HG03095 (cell line): Measurements from ENCODE around the gene SYP.
A peak's percentile ranks its signal among the peaks of the same experiment; 100 is the strongest.
"Not testable (repeated sequence)": the region's sequence is repeated elsewhere in the genome, so short reads cannot be mapped to it uniquely, and the experiment has no call there.

Experiments
- ATAC-seq: cut with Tn5 transposase; IDR thresholded peaks from one replicate; pipeline ENCODE4 v1.9.1; 2021; ENCODE audit warnings: moderate library complexity; ENCODE audit not compliant: unreplicated experiment

The SYP gene

GRCh38 chrX:49172280-49172780, 27.7 kb downstream of the SYP start:
- ATAC-seq: peak; percentile 67

- peak; percentile 36 for ATAC-seq
These were observed 28.2 kb downstream of the SYP start, which contains the start of gene PLP2 for GRCh38 chrX:49171752-49172279. Gene PLP2, plus strand, starts transcription at chrX:49171898. Its CDS starts 103 bp downstream, at chrX:49172001.

GRCh38 chrX:49167740-49168108, 32.3 kb downstream of the SYP start:
- ATAC-seq: no peak

- ATAC-seq: no peak
These were observed 32.9 kb downstream of the SYP start for GRCh38 chrX:49166914-49167739.

GRCh38 chrX:49165901-49166881, 33.8 kb downstream of the SYP start:
- ATAC-seq: no peak

- no peak for ATAC-seq
These were observed 35.2 kb downstream of the SYP start for GRCh38 chrX:49164589-49165360.

GRCh38 chrX:49163555-49164419, 36.2 kb downstream of the SYP start:
- peak; percentile 39 for ATAC-seq

GRCh38 chrX:49162620-49163019, 37.4 kb downstream of the SYP start, which contains the start of gene MAGIX:
Gene MAGIX, plus strand, starts transcription at chrX:49162758. Its CDS starts 132 bp downstream, at chrX:49162890.
- ATAC-seq: no peak

GRCh38 chrX:49161632-49162031, 38.4 kb downstream of the SYP start:
- no peak for ATAC-seq

GRCh38 chrX:49160908-49161307, 39.1 kb downstream of the SYP start:
- no peak for ATAC-seq

GRCh38 chrX:49157194-49157593, 42.8 kb downstream of the SYP start:
- no peak for ATAC-seq

GRCh38 chrX:49155900-49156837, 43.8 kb downstream of the SYP start:
- ATAC-seq: peak; percentile 85

- ATAC-seq: peak; percentile 6
These were observed 44.6 kb downstream of the SYP start for GRCh38 chrX:49155243-49155899.

- no peak for ATAC-seq
These were observed 46.5 kb downstream of the SYP start for GRCh38 chrX:49153467-49153866.

- ATAC-seq: not testable (repeated sequence)
These were observed 50.7 kb downstream of the SYP start for GRCh38 chrX:49149291-49149690.

GRCh38 chrX:49148390-49149100, 51.4 kb downstream of the SYP start:
- ATAC-seq: not testable (repeated sequence)

GRCh38 chrX:49147936-49148335, 52.1 kb downstream of the SYP start:
- no peak for ATAC-seq
